Right lobe of liver (tissue), 4 donors: ENCODE results near the gene SPAG7.

Experiments used
- CTCF ChIP-seq, 4 donors: fragments of 200-600 bp in 3 of 4; fragments of 450-650 bp in 1 of 4; IDR thresholded peaks; one replicate each; pipeline versions ENCODE4 v1.5.1 to v1.8.0; 2016 to 2022; ENCODE audit warnings: antibody characterized with exemption in 4 of 4, mild to moderate bottlenecking in 2 of 4
- POLR2A ChIP-seq: fragments of 450-650 bp; IDR thresholded peaks from one replicate; pipeline ENCODE4 v1.6.1; 2017; ENCODE audit warnings: antibody characterized with exemption, mild to moderate bottlenecking
- donor health status: DM: no; HTN: no; CAD: no.
- donor health status: DM: no; HTN: no; CAD: no.
- donor health status: DM: no; HTN: yes; CAD: no.

- TF ChIP-seq CTCF (IDR thresholded peaks at IDR 0.05) (no peak), POLR2A (no peak)
These were observed 4.7 kb upstream of the SPAG7 start for GRCh38 chr17:4972322-4972721.
